Measurements from ENCODE around the gene SRD5A3. TPM values are rescaled to one million over a fixed set of nuclear protein-coding genes. Genes with fewer than 3 reads are reported as not detected.

SRD5A3 gene
- total RNA-seq (2014; rRNA removed; shearing (Covaris generic)): 11.8 and 18.3 TPM in 2 replicates
- polyA plus RNA-seq (2015; cell fraction: cytosol; rRNA removed): 9.2 and 9.8 TPM in 2 replicates
- polyA plus RNA-seq (2015; cell fraction: nucleus; rRNA removed): 4.6 and 8.8 TPM in 2 replicates

- peak; percentile 83 for DNase-seq (ENCODE audit: low read depth)
Observed at GRCh38 chr4:55345980-55346850, at the start of gene SRD5A3. Gene SRD5A3, plus strand, starts transcription at chr4:55346242. Its CDS starts 95 bp downstream, at chr4:55346337.

- peak; percentile 67 for DNase-seq (ENCODE audit: low read depth)
Observed at GRCh38 chr4:55297346-55297745, 48.7 kb upstream of the SRD5A3 start.

- DNase-seq (ENCODE audit: low read depth): no peak
Observed at GRCh38 chr4:55303760-55304165, 42.3 kb upstream of the SRD5A3 start.

- no peak for DNase-seq (ENCODE audit: low read depth)
Observed at GRCh38 chr4:55304303-55304702, 41.7 kb upstream of the SRD5A3 start.

- DNase-seq (ENCODE audit: low read depth): no peak
Observed at GRCh38 chr4:55308071-55308470, 38.0 kb upstream of the SRD5A3 start.

GRCh38 chr4:55311792-55312488 lies 34.1 kb upstream of the SRD5A3 start:
- DNase-seq (ENCODE audit: low read depth): no peak

GRCh38 chr4:55312489-55313101 lies 33.4 kb upstream of the SRD5A3 start:
- DNase-seq (ENCODE audit: low read depth): peak; percentile 16

- DNase-seq (ENCODE audit: low read depth): no peak
Observed at GRCh38 chr4:55314141-55314820, 31.8 kb upstream of the SRD5A3 start.

GRCh38 chr4:55318175-55319129 lies 27.6 kb upstream of the SRD5A3 start:
- no peak for DNase-seq (ENCODE audit: low read depth)

- peak; percentile 52 for DNase-seq (ENCODE audit: low read depth)
Observed at GRCh38 chr4:55321707-55322264, 24.3 kb upstream of the SRD5A3 start.

- no peak for DNase-seq (ENCODE audit: low read depth)
Observed at GRCh38 chr4:55323375-55323774, 22.7 kb upstream of the SRD5A3 start.

GRCh38 chr4:55326629-55327028 lies 19.4 kb upstream of the SRD5A3 start:
- DNase-seq (ENCODE audit: low read depth): no peak

GRCh38 chr4:55329012-55329411 lies 17.0 kb upstream of the SRD5A3 start:
- DNase-seq (ENCODE audit: low read depth): no peak

- DNase-seq (ENCODE audit: low read depth): no peak
Observed at GRCh38 chr4:55330241-55330640, 15.8 kb upstream of the SRD5A3 start.

GRCh38 chr4:55336138-55337034 lies 9.7 kb upstream of the SRD5A3 start:
- DNase-seq (ENCODE audit: low read depth): no peak

- DNase-seq (ENCODE audit: low read depth): no peak
Observed at GRCh38 chr4:55337944-55338343, 8.1 kb upstream of the SRD5A3 start.

GRCh38 chr4:55338486-55338885 lies 7.6 kb upstream of the SRD5A3 start:
- DNase-seq (ENCODE audit: low read depth): no peak

- DNase-seq (ENCODE audit: low read depth): no peak
Observed at GRCh38 chr4:55340266-55340665, 5.8 kb upstream of the SRD5A3 start.

GRCh38 chr4:55343887-55344286 lies 2.2 kb upstream of the SRD5A3 start:
- DNase-seq (ENCODE audit: low read depth): no peak
